Stimulated activated CD8-positive, alpha-beta memory T cell treated with anti-CD3 and anti-CD28 coated beads, Interleukin-12 subunit alpha, Interleukin-12 subunit beta, amount 100 ng/mL, for 24 hours (primary cell): ENCODE results near the gene CX3CR1.

Experiments used
- DNase-seq: peaks from one replicate; pipeline ENCODE4 v3.0.0-alpha.2; 2020; ENCODE audit errors: extremely low read depth

The CX3CR1 gene

GRCh38 chr3:39292961-39293360 is 13.1 kb upstream of the CX3CR1 start:
- DNase-seq: no peak

DNA sequence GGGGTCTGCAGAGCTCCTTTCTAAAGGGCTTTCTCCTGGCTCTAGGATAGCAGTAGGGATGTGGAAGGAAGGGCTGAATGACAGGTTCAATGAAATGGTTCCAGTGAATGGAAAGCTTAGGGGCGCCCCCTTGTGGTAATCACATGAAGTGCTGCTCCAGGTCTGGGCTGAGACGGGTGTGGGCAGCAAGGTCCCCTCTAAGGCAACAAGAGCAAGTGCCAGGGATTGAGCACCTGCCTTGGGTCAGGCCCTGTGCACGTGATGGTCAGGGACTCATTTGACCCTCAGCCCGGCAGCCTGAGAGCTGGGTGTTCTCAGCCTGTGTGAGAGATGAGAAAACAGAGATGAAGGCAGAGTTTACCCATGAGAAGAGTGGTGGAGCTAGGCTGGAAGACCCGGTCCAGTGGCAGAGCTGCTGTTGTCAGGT is 12.1 kb upstream of the CX3CR1 start:
- no peak for DNase-seq

- DNase-seq: no peak
Measured at GRCh38 chr3:39290255-39290654, 10.4 kb upstream of the CX3CR1 start.

- no peak for DNase-seq
Measured at GRCh38 chr3:39289107-39289506, 9.3 kb upstream of the CX3CR1 start.

DNA sequence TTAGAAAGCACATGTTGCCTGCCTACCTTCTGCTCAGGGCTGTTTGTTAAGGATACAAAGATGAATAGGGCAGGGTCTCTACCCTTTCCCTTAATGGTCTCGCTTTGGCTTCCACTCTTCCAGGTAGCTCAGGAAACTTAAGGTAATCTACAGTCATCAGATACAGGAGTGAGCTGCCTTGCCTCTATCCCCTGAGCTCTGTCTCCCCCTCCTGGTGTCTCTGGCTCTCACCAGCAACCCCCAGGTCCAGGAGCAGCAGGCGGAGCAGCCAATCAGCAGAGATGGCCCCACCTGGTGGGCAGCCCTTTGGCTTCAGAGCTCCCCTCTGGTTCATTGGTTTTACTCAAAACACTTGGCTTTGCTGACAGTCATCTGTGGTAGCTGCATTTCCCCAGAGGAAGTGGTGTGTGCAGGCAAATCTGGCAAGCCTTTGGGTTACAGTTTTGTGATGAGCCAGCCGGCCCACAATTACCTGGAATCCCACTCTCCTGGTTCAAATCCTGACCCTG is 8.5 kb upstream of the CX3CR1 start:
- peak; percentile 64 for DNase-seq

DNA sequence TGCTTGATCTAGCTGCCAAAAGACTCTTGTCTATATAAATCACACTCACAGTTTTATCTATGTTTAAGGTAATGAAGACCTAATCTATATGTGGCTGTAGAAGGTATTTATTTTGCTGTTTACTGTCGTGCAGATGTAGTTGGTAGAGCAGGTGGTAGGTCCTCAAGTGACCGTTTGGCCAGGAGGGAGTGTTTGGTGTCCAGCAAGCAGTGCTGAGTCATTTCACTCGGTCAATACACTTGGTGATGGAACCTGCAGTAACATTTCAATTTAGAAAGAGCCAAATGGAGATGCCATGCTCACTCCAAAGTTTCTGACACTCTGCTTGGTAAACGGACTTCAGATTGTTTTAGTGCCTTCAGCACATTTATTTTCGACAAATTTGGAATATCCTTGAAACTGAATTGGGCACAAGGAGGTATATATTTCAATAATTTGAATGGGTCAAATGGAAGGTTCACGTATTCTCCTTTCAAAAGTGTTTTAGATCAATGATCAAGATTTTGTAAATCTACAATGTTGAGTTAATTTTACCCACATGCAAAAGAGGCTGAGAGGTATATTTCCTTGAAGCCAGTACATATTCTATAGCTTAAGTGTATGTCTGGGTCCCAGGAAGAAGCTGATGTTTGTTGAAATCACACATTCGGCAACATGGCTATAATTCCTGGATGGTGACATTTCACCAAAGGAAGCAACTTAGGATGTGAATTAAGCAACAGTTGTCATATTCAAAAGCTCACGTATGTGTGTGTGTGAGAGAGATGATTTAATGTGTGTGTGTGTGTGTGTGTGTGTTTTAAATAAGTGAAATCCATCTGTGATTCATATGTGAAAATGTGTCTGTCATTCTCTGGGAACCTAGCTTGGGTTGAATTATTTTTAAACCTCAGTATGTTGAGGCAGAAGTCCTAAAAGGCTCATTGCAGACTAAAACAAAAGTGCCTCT is 7.7 kb upstream of the CX3CR1 start:
- no peak for DNase-seq

DNA sequence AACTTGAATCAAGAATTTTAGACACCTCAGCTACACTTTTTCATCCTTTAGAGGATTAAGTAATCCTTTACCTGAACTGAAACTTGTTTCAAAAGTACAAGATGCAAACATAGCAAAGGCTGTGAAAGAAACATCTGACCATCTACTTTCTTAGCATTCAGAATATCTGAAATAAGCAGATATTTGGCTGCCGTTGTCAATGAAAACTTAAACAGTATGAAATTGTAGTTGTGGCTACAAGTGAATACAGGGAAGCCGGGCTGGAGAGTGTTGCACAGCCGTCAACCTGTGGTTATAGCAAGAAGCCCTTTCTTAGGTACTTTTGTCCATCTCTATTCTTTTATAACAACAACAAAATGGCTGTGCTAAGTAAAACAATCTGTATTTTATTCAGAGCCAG is 6.9 kb upstream of the CX3CR1 start:
- no peak for DNase-seq

DNA sequence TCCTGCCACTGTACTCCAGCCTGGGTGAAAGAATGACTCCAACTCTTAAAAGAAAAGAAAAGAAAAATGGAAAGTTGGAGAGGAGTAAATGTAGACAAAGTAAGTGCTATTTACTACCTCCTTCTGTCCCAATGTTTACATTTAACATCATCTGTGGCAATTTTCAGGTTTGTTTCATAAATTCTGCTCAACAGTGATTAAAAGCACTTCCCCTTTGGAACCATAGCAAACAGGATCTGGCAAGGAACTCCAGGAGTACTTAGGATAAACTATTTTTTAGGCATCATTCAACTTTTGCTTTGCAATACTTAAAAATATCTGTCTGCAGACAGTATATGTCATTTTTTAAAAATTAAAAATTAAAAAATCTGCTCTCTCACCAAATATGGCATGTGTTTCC is 5.5 kb upstream of the CX3CR1 start:
- no peak for DNase-seq

- DNase-seq: no peak
Measured at GRCh38 chr3:39284457-39284881, 4.6 kb upstream of the CX3CR1 start.

DNA sequence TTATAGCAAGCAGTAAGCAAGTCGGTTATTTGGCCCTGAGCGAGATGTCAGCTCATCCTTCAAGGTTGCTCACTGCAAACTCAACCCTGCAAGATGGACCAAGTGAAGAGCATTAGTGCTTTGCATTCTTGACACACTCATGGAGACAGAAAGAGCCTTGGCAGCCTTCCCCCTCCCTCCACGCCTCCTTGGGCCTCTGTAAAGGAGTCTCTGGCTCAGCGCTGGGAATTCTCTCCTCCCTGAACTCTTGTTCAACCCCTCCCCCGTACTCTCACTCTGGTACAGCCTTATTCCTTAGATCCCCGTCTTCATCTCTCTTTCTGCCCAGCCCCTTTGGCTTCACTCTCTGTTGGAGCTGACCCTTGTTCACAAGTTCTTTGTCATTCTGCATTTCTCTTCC is 2.2 kb upstream of the CX3CR1 start:
- no peak for DNase-seq

GRCh38 chr3:39281533-39281932 is 1.7 kb upstream of the CX3CR1 start:
- no peak for DNase-seq

DNA sequence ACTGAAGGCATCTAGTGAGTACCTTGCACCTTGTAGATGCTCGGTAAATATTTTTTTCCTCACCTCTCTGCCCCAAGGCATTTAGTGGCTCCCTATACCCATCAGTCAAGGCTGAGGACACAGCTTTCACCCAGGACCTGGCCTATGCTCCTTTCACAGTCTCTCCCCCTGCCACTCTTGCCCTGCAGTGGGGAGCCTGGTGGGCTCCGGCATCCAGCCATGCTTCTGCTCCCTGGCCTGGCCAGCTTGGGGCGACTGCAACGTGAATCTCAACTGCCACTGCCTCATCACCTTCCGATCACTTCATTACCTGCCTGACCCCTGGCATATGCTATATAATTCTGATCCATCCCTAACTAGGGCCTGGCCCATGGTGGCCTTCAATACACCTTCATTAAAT is 735 bp upstream of the CX3CR1 start:
- no peak for DNase-seq

GRCh38 chr3:39278616-39278935 is 1.3 kb downstream of the CX3CR1 start:
- no peak for DNase-seq

DNA sequence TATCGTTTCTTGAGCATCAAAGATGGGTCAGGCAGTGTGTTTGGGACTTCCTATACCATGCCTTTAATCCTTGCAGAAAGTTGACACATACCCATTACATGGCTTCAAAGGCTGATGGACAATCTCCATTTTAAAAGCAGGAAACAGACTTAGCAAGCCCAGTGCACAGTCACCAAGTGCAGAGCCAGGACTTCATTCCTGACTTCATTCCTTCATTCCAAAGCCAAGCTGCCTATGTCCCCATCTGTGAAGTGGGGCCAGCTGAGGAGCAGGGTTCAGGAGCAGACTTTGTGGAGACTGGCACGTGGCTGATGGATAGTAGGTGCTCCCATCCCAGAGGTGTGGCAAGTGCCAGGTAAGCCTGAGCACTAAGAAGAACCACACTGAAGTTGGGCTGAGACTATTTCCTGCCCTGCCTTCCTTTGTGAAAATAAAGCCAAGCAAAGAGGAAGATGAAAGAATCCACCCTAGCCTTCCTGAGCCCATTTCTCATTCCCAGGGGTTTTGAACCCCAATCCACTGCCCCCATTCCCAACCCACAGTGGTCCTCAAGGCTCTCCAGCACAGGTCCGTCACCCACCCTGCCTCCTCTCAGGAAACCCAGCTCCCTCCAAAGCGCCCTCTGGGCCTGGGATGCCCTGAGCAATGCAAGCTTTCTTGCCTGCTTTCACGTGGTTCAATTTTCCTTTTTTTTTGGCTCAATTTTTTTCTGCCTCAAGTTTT is 1.8 kb downstream of the CX3CR1 start:
- no peak for DNase-seq

GRCh38 chr3:39276746-39277145 is 3.1 kb downstream of the CX3CR1 start:
- DNase-seq: no peak

GRCh38 chr3:39275963-39276593 is 3.8 kb downstream of the CX3CR1 start:
- DNase-seq: no peak

DNA sequence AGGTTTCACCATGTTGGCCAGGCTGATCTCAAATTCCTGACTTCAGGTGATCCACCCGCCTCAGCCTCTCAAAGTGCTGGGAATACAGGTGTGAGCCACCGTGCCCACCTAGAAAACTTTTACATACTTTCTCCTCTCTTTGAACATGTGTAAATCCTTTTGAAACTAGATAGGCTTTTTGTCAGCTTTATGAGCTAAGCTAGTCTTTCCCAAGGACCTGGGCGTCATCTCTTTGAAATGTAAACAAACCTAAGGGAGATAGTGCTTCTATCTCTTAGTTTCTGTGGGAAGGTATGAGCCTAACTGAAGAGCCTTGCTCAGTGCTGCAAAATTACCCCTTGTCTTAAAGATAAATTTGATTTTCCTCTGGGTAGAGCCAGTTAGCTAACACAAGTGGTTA is 4.8 kb downstream of the CX3CR1 start:
- no peak for DNase-seq

- no peak for DNase-seq
Measured at GRCh38 chr3:39273119-39273518, 6.7 kb downstream of the CX3CR1 start.

- no peak for DNase-seq
Measured at GRCh38 chr3:39272191-39272590, 7.6 kb downstream of the CX3CR1 start.

- no peak for DNase-seq
Measured at GRCh38 chr3:39271363-39271914, 8.4 kb downstream of the CX3CR1 start.

DNA sequence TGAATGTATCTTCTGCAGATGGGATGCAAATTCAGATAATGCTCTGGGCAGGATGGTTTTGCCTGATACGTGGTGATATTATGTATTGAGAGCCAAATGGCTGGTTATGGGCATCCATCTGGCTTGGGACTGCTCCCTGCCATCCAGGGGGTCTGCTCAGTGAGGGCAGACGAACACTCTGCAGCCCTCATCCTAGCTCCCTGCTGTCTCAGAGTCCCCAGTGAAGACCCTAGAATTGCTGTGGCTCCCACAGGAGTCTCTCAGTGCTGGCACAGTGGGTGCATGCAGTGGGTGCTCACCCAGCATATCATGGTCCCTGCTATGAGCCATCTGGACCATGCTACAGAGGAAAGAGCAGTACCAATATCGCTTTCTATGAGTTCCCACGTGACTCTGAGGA is 10.3 kb downstream of the CX3CR1 start:
- DNase-seq: no peak

DNA sequence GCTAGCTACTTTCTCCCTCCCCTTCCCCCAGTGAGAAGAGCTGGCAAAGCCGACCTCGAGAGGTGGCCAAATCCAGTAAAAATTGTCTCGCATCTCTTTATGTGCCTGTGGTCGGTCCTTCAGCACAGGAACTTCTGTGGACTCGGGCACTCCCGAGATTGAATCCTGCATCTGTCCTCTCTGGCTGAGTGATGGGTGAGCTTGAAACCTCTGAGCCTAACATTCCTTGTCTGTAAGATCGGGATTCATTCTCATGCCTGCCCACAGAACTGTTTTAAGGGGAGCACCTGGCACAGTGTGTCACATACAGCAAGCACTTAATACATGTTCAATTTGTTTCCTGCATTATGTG is 11.3 kb downstream of the CX3CR1 start:
- no peak for DNase-seq
